ENCODE data around the gene GPRASP3.
A peak's percentile ranks its signal among the peaks of the same experiment; 100 is the strongest.
"Not testable (repeated sequence)": the region's sequence is repeated elsewhere in the genome, so short reads cannot be mapped to it uniquely, and the experiment has no call there.

GPRASP3 gene

DNA sequence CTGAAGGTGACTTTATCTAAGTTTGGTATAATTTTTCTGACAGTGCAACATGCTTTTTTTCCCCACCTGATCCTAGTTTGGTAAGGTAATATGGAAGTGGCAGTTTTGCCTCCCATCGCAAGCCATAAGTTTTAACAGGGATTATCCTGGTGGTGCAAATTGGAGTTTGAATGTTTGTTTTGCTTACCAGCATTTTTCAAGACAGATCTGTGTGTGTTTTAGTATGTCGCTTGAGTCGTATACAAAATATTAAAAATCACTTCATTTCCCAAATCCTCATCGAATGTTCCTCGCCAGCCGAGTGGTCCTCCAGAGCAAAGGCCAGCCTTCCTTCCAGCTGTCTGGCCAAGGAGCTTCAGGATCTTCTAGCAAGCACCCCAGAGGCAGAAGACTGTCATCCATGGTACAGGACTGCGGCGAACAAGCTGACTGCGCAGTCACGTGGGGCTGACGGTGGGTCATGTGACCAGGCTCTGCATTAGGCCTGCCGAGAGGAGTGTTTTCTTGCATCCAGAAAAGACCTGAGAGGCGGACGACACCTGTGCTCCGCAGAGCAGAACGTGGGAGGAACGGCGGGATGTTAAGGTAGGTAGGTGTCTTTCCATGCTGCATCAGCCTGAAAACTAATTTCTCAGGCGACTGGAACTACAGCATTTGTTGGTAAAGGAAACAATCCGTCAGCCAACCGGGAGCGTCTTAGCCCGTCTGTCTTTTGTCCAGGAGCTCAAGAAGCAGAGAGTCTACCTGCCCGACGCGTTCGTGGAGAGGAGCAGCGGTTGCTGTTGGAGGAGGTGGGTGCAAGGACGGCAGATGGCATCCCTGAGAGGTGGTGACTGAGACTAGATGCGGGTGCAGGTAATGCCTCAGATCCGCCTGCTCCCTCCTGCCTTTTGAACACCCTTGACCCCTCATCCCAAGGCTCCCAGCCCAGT is at the start of gene GPRASP3:
Gene GPRASP3, plus strand, starts transcription at position 507 of the 932 bp plus-strand sequence. CDS start 28,253 bp downstream, outside the sequence.
- peak; percentile 55 for DNase-seq

DNA sequence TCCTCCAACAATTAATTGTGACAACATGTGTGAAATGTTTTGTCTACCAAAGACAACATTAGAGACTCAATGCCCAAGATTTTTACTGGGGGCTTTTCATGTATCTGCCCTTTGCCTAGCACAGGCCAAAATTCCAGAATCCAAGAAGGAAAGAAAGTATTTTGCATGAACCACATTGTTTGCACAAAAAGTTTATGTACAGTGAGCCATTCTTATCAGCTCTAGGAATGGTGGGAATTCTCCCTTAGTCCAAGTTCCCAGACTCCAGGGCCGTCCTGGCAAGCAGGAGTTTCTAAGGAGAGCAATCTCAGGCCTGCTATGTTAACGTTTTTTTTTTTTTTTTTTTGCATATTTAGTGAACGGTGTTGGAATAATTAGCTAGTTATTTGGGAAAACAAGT is 47.7 kb upstream of the GPRASP3 start:
- no peak for DNase-seq

DNA sequence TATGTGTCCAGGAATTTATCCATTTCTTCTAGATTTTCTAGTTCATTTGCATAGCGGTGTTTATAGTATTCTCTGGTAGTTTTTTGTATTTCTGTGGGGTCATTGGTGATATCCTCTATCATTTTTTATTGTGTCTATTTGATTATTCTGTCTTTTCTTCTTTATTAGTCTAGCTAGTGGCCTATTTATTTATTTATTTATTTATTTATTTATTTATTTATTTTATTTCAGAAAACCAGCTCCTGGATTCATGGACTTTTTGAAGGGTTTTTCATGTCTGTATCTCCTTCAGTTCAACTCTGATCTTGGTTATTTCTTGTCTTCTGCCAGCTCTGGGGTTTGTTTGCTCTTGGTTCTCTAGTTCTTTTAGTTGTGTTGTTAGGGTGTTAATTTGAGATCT is 43.1 kb upstream of the GPRASP3 start:
- DNase-seq = not testable (repeated sequence)

GRCh38 chrX:102684772-102685520 is 35.6 kb upstream of the GPRASP3 start:
- peak; percentile 24 for DNase-seq

GRCh38 chrX:102694749-102695148 is 25.8 kb upstream of the GPRASP3 start:
- DNase-seq = no peak

DNA sequence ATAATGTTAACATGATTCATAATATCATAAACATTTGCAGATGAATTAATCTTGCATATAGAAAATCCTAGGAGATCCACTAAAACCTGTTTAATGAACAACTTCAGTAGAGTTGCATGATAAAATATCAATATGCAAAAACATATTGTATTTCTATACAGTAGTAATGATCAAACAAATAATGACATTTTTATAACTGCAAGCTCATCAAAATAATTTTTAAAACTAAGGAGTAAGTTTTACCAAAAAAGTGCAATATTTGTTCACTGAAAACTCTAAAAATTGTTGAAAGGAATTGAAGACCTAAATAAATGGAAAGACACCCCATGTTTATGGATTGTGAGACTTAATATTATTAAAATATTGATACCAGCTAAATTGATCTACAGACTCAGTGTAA is 24.2 kb upstream of the GPRASP3 start:
- DNase-seq = no peak

DNA sequence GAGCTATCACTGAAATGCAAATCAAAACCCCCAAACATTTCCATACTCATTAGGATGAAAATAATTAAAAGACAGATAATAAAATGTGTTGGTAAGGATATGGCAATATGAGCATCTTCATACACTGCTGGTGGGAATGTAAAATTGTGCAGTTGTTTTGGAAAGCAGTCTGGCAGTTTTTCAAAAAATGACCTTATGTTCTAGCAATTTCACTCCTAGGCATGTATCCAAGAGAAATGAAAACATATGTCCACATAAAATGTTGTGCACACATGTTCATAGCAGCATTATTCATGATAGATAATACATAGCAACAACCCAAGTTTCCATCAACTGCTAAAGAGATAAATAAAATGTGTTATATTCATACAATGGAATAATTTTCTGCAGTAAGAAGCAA is 23.0 kb upstream of the GPRASP3 start:
- no peak for DNase-seq

- DNase-seq = no peak
Measured at GRCh38 chrX:102708900-102709299, 11.6 kb upstream of the GPRASP3 start.

DNA sequence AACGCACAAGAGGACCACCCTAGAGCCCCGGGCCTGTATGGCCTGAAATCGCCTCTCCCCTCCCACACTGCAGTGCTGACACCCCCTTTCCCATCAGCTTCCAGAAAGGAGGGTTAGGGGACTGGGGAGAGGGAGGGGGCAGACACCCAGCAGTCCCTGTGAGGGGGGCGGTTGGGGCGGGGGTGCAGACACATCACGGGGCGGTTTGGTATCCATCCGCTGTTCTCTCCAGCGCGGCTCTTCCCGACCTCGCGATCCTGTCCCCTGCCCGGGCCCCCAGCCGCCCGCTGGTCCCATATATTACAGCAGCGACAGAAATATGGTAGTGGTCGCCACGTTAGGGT is 8.7 kb upstream of the GPRASP3 start:
- DNase-seq = no peak

DNA sequence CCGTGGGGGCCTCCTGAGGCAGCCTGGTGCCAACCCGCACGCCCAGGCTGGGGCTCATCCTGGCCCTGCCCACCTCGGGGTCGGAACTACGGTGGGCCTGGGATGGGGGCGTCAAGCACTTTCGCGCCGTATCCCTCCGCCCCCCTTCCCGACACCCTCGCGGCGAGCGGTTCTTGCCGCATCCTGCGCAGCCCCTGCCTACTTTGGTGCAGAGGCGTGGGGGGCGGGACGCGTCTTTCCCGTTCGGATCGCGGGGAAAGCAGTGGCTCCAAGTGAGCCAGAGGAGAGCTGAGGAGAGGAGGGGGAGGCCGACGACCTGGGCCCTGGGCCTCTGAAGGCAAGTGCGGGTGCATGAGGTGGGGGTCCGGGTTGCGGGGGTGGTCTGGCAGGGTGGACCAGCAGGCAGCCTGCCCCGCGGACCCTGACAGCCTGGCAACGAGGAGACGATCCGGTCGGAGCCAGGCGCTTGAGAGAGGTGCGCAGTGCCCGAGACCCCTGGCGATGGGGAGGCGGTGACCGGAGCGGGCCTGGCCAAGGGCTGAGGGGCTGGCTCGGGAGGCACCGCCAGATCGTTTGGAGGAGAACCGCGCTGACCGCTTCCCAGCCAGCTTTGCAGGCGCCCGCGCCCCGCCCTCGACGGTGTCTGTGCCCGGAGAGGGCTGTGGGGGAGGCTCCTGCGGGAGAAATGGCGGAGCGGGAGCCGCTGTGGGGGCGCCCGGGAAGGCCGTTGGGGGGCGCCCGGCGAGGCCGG is 8.2 kb upstream of the GPRASP3 start, which contains the start of gene GPRASP2:
Gene GPRASP2, plus strand, starts transcription at position 233 of the 751 bp plus-strand sequence. CDS start 2,422 bp downstream, outside the sequence.
- peak; percentile 0 for DNase-seq

- peak; percentile 15 for DNase-seq
Measured at GRCh38 chrX:102712981-102713625, 7.4 kb upstream of the GPRASP3 start.

- DNase-seq = no peak
Measured at GRCh38 chrX:102714994-102715393, 5.5 kb upstream of the GPRASP3 start.

DNA sequence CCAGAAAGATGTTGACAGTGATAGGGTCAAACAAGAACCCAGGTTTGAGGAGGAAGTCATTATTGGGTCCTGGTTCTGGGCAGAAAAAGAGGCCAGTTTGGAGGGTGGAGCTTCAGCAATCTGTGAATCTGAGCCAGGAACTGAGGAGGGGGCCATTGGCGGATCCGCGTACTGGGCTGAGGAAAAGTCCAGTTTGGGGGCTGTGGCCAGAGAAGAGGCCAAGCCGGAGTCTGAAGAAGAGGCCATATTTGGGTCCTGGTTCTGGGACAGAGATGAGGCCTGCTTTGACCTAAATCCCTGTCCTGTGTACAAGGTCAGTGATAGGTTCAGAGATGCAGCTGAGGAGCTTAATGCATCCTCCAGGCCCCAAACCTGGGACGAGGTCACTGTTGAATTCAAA is 4.6 kb upstream of the GPRASP3 start:
- DNase-seq = no peak

DNA sequence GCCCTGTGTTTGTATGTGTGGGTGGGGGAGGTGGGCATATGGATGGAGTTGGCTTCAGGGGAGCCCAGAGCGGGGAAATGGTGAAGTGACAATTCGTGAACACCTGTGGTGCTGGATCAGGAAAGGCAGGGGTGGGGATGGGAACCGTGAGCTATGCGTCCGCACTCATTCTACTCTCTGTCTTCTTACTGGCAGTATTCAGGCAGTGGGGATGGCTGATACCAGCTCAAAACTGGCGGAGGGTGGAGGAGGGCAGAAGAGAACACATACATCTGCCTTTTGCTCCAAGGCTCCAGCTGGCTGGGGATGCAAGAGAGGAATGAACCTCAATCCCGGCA is 595 bp downstream of the GPRASP3 start:
- not testable (repeated sequence) for DNase-seq

- no peak for DNase-seq
Measured at GRCh38 chrX:102723456-102723855, 2.9 kb downstream of the GPRASP3 start.

- no peak for DNase-seq
Measured at GRCh38 chrX:102727761-102728160, 7.2 kb downstream of the GPRASP3 start.

- no peak for DNase-seq
Measured at GRCh38 chrX:102728646-102729045, 8.1 kb downstream of the GPRASP3 start.

DNA sequence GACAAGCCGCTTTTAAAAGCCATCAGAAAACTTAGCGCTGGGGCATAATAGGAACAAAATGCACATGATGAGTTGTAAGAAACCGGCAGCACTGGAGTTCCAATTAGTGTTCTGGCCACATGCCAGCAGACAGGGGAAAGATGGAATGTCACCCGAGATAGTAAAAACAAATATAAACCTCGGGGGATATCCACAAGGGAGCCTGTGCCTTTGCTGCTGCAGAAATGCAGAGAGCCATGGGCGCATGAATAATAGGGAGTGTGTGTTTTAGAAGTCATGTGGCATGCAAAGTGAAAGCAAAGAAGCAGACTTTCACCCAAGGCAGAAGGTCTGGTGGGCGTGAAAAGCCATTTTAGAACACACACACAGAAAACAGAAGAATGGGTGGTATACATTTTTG is 19.1 kb downstream of the GPRASP3 start:
- no peak for DNase-seq

GRCh38 chrX:102744307-102744706 is 23.8 kb downstream of the GPRASP3 start:
- DNase-seq = no peak

DNA sequence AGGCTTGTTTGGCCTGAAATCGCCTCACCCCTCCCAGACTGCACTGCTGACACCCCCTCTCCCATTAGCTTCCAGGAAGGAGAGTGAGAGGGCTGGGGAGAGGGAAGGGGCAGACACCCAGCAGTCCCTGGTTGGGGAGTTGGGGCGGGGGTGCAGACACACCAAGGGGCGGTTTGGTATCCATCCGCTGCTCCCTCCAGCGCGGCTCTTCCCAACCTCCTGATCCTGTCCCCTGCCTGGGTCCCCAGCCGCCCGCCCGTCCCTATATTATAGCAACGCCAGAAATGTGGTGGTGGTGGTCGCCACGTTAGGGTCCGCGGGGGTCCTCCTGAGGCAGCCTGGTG is 24.9 kb downstream of the GPRASP3 start:
- no peak for DNase-seq

DNA sequence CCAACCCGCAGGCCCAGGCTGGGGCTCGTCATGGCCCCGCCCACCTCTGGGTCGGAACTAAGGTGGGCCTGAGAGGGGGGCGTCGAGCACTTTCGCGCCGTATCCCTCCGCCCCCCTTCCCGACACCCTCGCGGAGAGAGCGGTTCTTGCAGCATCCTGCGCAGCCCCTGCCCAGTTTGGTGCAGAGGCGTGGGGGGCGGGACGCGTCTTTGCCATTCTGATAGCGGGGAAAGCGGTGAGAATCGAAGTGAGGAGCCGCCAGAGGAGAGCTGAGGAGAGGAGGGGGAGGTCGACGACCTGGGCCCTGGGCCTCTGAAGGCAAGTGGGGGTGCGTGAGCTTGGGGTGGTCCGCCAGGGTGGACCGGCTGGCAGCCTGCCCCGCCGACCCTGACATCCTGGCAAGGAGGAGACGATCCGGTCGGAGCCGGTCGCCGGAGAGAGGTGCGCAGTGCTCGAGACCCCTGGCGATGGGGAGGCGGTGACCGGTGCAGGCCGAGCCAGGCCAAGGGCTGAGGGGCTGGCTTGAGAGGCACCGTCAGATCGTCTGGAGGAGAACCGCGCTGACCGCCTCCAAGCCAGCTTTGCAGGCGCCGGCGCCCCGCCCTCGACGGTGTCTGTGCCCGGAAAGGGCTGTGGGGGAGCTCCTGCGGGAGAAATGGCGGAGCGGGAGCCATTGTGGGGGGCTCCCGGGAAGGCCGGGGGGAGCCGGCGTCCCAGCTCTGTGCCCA is 25.5 kb downstream of the GPRASP3 start:
- no peak for DNase-seq

- no peak for DNase-seq
Measured at GRCh38 chrX:102765217-102765616, 44.7 kb downstream of the GPRASP3 start.

All from DMS79 (cell line).